K562 (cell line): Measurements from ENCODE around the gene ALG14. TPM values are rescaled to one million over a fixed set of nuclear protein-coding genes. Genes with fewer than 3 reads are reported as not detected.

ENCODE experiments used
- BRD4 ChIP-seq: fragments of 200-600 bp; sonication (generic); IDR thresholded peaks from 2 replicates; pipeline ENCODE4 v1.6.1; 2017; ENCODE audit warnings: inconsistent platforms
- CC2D1A ChIP-seq: fragments of 450-650 bp; IDR thresholded peaks from 2 replicates; pipeline ENCODE4 v1.6.1; 2017; ENCODE audit warnings: mild to moderate bottlenecking
- HDAC6 ChIP-seq: IDR thresholded peaks from 2 replicates; pipeline ENCODE4 v1.6.1; 2012; ENCODE audit warnings: low read depth, mild to moderate bottlenecking, control low read depth, inconsistent platforms, low read length, moderate library complexity
- HMGN3 ChIP-seq: IDR thresholded peaks from 2 replicates; pipeline ENCODE4 v1.6.1; 2011; ENCODE audit warnings: borderline replicate concordance, low read depth, mild to moderate bottlenecking, mixed read lengths, low read length; ENCODE audit not compliant: insufficient read length; ENCODE audit errors: extremely low read depth
- HNRNPL ChIP-seq: fragments of 200-400 bp; formaldehyde crosslinking; IDR thresholded peaks from 2 replicates; pipeline ENCODE4 v1.6.1; 2017; ENCODE audit warnings: low read depth, mild to moderate bottlenecking, low read length
- ILK ChIP-seq: fragments of 450-650 bp; IDR thresholded peaks from 2 replicates; pipeline ENCODE4 v1.6.1; 2016; ENCODE audit warnings: missing genetic modification characterization, low read depth, mild to moderate bottlenecking, missing compliant biosample characterization, moderate library complexity, borderline replicate concordance
- JUND ChIP-seq, 2 experiments: IDR thresholded peaks; 2 replicates in 1 of 2; 3 replicates in 1 of 2; pipeline ENCODE4 v1.6.1; 2011; ENCODE audit warnings: borderline replicate concordance in 2 of 2, low read depth in 2 of 2, low read length in 2 of 2, improper control_type of control experiment in 1 of 2, missing biosample characterization in 1 of 2, missing genetic modification characterization in 1 of 2, missing genetic modification reagents in 1 of 2
- KLF6 ChIP-seq: fragments of 250-450 bp; sonication (Bioruptor Pico); IDR thresholded peaks from 2 replicates; pipeline ENCODE4 v1.4.0; 2020; ENCODE audit warnings: mild to moderate bottlenecking, moderate library complexity, borderline replicate concordance
- SMC3 ChIP-seq: conservative IDR thresholded peaks from 2 replicates; pipeline ENCODE4 v1.6.1; 2011; ENCODE audit warnings: low read depth, low read length, improper control_type of control experiment; ENCODE audit not compliant: insufficient read depth
- SPI1 ChIP-seq: IDR thresholded peaks from 2 replicates; pipeline ENCODE4 v1.6.1; 2011; ENCODE audit warnings: low read depth, low read length, control low read depth, borderline replicate concordance
- TARDBP ChIP-seq: fragments of 450-650 bp; IDR thresholded peaks from 2 replicates; pipeline ENCODE4 v1.6.1; 2016
- U2AF2 ChIP-seq: fragments of 200-400 bp; formaldehyde crosslinking; optimal IDR thresholded peaks from 2 replicates; pipeline ENCODE3; 2017; ENCODE audit warnings: low read depth, mild to moderate bottlenecking, low read length
- ZEB2 ChIP-seq: fragments of 450-650 bp; IDR thresholded peaks from 2 replicates; pipeline ENCODE4 v1.6.1; 2016
- ZNF696 ChIP-seq: fragments of 250-450 bp; sonication (Bioruptor Pico); conservative IDR thresholded peaks from 2 replicates; pipeline ENCODE4 v1.4.0; 2020; ENCODE audit warnings: mild to moderate bottlenecking, moderate library complexity
- ZSCAN32 ChIP-seq: fragments of 450-650 bp; formaldehyde crosslinking; IDR thresholded peaks from 2 replicates; pipeline ENCODE4 v1.4.0; 2020; ENCODE audit warnings: mild to moderate bottlenecking, moderate library complexity
- polyA plus RNA-seq, 8 experiments: library from polyadenylated mRNA; depleted of rRNA in 4 of 8; stranded (reverse) in 5 of 8; unstranded in 3 of 8; fragments of >200 nt; fragmentation: Nextera tagmentation in 2 of 8; fragmentation: Illumina TruSeq in 1 of 8; extraction: Ambion mirVana in 2 of 8; extraction: Trizol in 1 of 8; gene quantifications; 2 replicates each; pipeline versions ENCODE4 v1.2.1 to v1.2.3, GENCODE V29; 2011 to 2014; ENCODE audit warnings: inconsistent platforms in 1 of 8, missing spikeins in 1 of 8
- total RNA-seq, 7 experiments: library from RNA; depleted of rRNA in 6 of 7; stranded (reverse); fragments of >200 nt in 6 of 7; fragmentation: Illumina TruSeq in 2 of 7; extraction: Trizol in 2 of 7; gene quantifications; 2 replicates each; pipeline versions ENCODE4 v1.2.1 to v1.2.3, GENCODE V29; 2011 to 2021; ENCODE audit warnings: low replicate concordance in 1 of 7
- TF ChIP-seq, protein P1 (sequence below): sonication (generic); formaldehyde crosslinking; IDR thresholded peaks from 2 replicates; pipeline ENCODE4 v1.8.1; 2022; ENCODE audit warnings: missing genetic modification reagents
- TF ChIP-seq, protein P2 (sequence below), 3 experiments: IDR thresholded peaks in 2 of 3; conservative IDR thresholded peaks in 1 of 3; 2 replicates each; pipeline ENCODE4 v1.5.1; 2011 to 2012; ENCODE audit warnings: low read length in 3 of 3, mild to moderate bottlenecking in 3 of 3, control low read depth in 2 of 3, improper control_type of control experiment in 1 of 3, inconsistent platforms in 1 of 3, low read depth in 1 of 3, mixed read lengths in 1 of 3, moderate library complexity in 1 of 3; ENCODE audit not compliant: insufficient read depth in 2 of 3
- TF ChIP-seq, protein P3 (sequence below): fragments of 250-450 bp; sonication (Bioruptor Pico); IDR thresholded peaks from 2 replicates; pipeline ENCODE4 v1.8.0; 2021; ENCODE audit warnings: moderate library complexity, mild to moderate bottlenecking, inconsistent platforms
- TF ChIP-seq, protein P4 (sequence below): IDR thresholded peaks from 3 replicates; pipeline ENCODE4 v1.6.1; 2011; ENCODE audit warnings: borderline replicate concordance, mild to moderate bottlenecking; ENCODE audit not compliant: insufficient read length, insufficient read depth

Gene ALG14
- total and polyA plus RNA-seq, 9 of the 15 experiments (the other 6 are each of a cell fraction or from before 2014, with no cell fraction given) = 2.8 to 16.2 (median 4.9) TPM

DNA sequence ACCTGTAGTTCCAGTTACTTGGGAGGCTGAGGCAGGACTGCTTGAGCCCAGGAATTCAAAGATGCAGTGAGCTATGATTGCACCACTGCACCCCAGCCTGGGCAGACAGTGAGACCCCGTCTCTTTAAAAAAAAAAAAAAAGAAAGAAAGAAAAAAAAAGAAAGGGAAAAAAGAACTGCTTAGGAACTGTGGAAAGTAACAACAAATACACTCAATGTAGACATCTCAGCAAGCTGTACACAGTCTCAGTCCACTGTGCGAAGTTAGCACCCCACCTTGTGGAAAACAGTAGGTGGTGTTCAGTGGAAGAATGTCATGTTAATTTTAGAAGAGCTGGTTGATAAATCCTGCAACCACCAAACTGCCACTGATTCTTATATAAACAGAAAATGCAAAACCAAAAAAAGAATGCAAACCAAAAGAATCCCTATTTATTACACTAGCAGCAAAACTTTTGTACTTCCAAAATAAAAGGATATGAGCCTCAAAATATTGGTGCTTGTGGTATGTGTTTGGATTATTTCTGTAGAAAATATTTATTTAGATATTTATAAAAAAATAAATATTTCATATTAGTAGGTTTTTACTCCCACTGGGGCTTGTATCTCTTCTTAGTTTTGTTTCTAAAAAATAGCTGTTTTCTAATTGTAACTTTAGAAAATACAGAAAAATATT is 31.1 kb downstream of the ALG14 start (continued):
- TF ChIP-seq ILK (tag) (no peak), BRD4 (no peak), ZEB2 (no peak), HMGN3 (no peak), SMC3 (peak; percentile 52), CC2D1A (peak; percentile 34; the same call in 1 of the 2 replicates), KLF6 (CRISPR knock-in tag) (no peak), TARDBP (no peak), ZNF696 (no peak), U2AF2 (no peak), HDAC6 (no peak), SPI1 (no peak), HNRNPL (no peak), ZSCAN32 (CRISPR knock-in tag) (no peak), JUND (IDR thresholded peaks at IDR 0.05; ENCODE audit: borderline replicate concordance, low read depth, low read length) (no peak), JUND (tag; IDR thresholded peaks at IDR 0.05; ENCODE audit: borderline replicate concordance, low read depth, low read length) (no peak)
- TF ChIP-seq, protein P1, sequence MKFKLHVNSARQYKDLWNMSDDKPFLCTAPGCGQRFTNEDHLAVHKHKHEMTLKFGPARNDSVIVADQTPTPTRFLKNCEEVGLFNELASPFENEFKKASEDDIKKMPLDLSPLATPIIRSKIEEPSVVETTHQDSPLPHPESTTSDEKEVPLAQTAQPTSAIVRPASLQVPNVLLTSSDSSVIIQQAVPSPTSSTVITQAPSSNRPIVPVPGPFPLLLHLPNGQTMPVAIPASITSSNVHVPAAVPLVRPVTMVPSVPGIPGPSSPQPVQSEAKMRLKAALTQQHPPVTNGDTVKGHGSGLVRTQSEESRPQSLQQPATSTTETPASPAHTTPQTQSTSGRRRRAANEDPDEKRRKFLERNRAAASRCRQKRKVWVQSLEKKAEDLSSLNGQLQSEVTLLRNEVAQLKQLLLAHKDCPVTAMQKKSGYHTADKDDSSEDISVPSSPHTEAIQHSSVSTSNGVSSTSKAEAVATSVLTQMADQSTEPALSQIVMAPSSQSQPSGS (CRISPR knock-in tag) = no peak
- TF ChIP-seq, protein P2, sequence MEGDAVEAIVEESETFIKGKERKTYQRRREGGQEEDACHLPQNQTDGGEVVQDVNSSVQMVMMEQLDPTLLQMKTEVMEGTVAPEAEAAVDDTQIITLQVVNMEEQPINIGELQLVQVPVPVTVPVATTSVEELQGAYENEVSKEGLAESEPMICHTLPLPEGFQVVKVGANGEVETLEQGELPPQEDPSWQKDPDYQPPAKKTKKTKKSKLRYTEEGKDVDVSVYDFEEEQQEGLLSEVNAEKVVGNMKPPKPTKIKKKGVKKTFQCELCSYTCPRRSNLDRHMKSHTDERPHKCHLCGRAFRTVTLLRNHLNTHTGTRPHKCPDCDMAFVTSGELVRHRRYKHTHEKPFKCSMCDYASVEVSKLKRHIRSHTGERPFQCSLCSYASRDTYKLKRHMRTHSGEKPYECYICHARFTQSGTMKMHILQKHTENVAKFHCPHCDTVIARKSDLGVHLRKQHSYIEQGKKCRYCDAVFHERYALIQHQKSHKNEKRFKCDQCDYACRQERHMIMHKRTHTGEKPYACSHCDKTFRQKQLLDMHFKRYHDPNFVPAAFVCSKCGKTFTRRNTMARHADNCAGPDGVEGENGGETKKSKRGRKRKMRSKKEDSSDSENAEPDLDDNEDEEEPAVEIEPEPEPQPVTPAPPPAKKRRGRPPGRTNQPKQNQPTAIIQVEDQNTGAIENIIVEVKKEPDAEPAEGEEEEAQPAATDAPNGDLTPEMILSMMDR (IDR thresholded peaks at IDR 0.05 in 2 of 3, conservative IDR thresholded peaks at IDR 0.05 in 1 of 3; ENCODE audit: insufficient read depth in 2 of 3, low read depth in 1 of 3, low read length in 3 of 3) = peak; percentile 62 to 79 (median 78)
- TF ChIP-seq, protein P3, sequence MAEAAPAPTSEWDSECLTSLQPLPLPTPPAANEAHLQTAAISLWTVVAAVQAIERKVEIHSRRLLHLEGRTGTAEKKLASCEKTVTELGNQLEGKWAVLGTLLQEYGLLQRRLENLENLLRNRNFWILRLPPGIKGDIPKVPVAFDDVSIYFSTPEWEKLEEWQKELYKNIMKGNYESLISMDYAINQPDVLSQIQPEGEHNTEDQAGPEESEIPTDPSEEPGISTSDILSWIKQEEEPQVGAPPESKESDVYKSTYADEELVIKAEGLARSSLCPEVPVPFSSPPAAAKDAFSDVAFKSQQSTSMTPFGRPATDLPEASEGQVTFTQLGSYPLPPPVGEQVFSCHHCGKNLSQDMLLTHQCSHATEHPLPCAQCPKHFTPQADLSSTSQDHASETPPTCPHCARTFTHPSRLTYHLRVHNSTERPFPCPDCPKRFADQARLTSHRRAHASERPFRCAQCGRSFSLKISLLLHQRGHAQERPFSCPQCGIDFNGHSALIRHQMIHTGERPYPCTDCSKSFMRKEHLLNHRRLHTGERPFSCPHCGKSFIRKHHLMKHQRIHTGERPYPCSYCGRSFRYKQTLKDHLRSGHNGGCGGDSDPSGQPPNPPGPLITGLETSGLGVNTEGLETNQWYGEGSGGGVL (CRISPR knock-in tag) = no peak
- TF ChIP-seq, protein P4, sequence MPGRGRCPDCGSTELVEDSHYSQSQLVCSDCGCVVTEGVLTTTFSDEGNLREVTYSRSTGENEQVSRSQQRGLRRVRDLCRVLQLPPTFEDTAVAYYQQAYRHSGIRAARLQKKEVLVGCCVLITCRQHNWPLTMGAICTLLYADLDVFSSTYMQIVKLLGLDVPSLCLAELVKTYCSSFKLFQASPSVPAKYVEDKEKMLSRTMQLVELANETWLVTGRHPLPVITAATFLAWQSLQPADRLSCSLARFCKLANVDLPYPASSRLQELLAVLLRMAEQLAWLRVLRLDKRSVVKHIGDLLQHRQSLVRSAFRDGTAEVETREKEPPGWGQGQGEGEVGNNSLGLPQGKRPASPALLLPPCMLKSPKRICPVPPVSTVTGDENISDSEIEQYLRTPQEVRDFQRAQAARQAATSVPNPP = no peak
